Measurements from ENCODE around the gene TMEM119.

Gene TMEM119, protein sequence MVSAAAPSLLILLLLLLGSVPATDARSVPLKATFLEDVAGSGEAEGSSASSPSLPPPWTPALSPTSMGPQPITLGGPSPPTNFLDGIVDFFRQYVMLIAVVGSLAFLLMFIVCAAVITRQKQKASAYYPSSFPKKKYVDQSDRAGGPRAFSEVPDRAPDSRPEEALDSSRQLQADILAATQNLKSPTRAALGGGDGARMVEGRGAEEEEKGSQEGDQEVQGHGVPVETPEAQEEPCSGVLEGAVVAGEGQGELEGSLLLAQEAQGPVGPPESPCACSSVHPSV

GRCh38 chr12:108597559-108598471 is at the start of gene TMEM119:
TMEM119 (minus strand) TSS chr12:108598084; CDS start chr12:108592383, 5,701 bp downstream.
- no peak for DNase-seq

DNA sequence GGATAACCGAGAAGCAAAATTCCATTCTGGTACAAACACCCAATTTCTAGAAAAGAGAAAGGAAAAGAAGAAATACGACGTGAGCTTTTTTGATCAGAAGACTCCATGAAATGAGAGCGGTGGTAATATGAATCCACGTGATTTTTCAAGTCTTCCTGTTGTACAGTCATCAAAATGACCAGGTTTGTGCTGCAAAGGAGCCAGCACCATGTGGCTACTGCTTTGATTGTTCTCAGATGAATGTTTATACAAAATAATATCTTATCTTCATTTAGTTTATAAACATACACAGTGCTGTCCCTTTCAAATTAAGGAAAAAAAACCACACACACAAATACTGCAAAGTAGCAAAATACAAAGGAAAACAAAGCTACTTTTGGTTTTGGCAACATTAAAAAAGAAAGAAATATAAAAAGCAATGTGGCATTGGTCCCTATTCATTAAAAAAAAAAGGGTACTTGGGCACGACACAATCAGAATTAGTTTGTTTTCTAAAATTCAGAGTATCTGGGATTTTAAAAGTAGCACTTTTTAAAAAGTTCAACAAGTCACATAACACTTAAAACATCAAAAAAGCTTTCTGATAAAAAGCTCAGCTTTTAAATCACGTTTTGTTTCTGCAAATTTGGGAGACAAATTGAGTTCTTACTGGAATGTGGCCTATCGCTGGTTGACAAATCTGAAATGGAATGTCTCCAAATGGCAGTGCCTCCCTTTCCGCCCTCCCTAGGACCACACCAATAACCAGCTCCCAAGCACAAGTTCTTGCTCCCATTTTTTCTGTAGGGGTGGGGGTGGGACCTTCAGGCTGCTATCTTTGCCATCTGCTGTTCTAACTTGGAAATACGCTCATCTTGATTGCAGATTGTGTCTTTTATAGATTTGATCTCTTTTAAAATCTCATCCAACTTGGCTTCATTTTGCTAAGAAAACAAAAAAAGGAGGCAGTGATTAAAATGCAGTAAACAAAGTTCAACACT is 49.0 kb upstream of the TMEM119 start:
- DNase-seq = no peak

DNA sequence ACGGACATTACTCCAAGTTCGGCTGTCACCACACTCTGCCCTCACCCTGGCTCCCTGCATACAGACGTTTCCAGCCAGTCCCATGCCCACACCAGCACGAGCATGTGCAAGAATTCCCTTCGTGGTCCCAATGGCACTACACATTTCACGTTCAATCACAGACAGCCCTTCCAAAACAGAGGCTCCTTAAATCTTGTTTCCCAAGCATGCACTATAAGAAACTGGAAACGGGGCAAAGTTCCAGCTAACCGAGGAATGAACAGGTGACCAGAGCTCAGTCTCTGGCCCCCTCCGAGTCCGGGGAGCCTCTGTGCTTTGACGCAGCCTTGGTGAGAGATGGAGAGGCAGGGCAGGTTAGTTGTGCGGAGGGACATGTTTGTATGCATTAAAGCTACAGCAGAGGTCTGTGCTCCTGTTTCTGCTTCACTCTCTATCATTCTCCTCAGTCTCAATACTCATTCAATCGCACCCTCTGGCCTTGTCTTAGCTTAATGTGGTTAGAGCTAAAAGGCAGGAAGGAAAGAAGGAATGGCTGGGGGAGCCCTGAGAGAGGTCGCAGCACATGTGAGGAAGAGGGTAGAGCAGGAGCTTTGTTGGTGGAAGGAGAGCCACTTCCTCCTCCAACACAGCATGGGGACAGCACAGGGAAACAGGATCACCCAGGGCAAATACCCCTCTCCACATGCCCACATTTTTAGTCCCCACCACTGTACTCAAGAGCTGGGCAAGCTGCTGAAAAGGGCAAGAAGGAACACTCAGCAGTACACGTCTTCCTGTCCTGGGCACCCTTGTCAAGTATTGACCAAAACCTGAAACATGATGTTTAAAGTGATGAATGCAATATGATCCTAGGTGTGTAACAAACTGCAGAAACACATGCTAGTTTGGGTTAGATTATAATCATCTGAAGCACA is 48.1 kb upstream of the TMEM119 start:
- no peak for DNase-seq

GRCh38 chr12:108644811-108645120 is 46.9 kb upstream of the TMEM119 start:
- no peak for DNase-seq

GRCh38 chr12:108643941-108644810 is 46.3 kb upstream of the TMEM119 start:
- no peak for DNase-seq

GRCh38 chr12:108642899-108643654 is 45.2 kb upstream of the TMEM119 start:
- DNase-seq = no peak

DNA sequence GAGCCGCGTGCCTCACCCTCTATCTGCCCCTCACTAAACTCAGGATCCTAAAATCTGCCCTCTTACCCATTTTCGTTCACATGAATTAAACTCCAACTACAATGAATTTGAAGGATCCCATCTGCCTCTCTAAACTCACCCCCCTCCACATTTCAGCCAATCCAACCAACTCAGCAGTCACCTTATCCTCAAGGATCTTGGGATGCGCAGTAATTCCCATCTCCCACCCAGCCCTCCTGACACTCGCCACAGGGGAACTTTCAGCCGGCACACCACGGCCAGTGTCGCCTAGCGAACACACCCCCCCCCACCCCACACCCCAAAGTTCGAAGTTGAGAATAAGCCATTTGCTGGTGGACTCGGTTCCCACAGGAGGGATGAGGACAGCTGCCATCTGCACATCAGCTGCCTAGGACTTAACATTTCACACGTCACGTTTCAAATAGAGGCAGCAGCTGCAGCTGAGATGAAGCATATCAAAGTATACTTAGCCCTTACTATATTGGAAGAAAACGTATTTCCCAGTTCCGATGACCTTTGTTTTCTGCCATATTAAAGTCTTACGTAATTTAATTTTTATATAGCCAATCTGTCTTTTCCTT is 44.5 kb upstream of the TMEM119 start:
- no peak for DNase-seq

DNA sequence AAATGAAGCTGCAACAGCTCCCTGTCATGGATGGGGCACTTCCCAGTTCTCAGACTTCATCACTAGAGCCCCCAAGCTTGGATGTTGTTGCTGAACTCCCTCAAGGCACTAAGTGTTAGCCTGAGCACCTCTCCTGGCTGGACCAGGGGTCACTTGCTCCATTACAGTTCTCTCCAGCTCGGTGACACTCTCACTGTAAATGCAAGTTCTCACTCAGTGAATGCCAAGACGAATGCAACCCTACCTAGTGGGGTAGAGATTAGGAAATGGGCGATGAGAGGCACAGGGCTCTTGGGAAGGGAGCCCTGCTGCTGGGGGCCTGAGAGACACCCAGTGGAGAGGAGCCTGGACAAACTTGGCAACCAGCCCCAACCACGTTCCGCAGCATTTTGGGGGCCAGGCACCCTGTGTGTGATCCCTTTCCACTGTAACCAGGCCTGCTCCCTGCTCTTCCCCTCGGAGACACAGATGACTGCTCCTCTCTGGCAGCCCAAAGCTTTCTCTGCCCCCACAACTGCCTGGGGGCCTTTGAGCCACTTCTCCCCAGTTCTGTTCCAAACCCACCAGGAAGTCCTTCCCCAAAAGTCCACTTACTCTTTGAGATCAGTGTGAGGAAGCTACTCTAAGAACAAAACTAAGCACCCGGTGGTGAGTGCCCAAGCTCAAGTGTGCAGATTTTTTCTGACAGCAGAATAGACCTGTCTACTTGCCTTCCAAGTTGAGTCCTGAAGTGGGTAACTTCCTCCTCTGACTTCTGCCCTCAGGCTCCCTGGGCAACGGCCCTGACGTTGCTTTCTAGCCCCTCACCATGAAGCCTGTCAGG is 43.8 kb upstream of the TMEM119 start:
- no peak for DNase-seq

DNA sequence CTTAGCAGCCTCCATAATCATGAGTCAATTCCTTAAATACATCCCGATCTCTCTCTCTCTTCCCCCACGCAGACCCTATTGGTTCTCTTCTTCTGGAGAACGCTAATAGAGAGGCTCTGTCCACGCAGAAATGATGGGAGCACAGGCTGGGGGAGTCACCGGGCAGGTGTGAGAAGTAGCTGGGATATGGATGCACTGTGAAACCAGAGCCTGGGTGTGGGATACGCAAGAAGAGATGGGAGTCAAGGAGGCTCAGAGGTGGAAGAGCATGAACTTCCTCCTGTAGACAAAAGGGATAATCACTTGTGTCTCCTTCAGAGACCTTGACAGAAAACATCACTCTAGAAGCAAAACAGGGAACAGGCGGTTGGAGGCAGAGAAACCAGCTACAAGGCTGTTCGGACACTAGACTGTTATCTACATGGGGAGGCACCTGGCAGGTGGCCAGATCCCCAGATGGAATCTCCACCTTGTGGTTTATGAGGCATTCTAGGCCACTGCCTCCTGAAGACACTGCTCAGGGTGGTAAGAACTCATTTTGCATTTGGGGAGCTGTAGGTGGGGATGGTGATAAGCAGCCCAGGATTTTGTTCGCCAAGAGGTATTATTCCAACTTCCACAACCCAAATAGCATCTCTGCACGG is 43.0 kb upstream of the TMEM119 start:
- no peak for DNase-seq

DNA sequence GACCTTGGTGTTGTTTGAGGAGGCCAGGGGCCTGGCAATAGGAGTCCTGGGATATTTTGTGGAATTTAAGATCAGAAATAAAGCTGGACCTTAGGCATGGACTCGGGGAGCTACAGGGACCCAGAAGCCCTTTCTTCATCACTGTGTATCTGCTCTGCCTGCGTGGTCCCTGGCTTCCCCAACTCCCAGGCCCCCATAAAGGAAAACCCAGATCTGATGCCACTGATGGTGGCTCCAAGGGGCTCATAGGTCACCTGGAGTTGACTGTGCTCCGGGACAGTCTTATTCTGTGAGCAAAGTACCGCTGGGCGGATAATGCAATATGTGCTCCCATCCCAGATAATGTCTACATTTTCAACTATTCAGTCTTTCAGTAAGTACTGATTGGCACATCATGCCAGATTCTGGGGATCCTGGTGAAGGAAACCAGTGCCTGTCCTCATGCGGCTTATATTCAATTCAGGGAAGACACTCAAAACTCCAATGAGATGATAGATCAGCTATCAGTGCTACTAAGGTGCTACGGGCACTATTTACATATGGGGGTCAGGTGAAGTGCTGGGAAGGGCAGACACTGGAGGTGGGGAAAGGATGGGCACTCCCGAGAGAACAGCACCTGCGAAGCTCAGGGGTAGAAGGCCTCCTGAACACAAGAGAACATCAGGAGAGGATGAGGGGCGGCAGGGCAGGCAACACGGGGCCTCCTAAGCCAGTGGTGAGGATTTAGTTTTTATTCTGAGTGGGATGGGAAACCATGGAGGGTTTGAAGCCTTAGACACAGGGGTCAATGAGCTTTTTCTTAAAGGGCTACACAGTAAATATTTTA is 41.3 kb upstream of the TMEM119 start:
- no peak for DNase-seq

DNA sequence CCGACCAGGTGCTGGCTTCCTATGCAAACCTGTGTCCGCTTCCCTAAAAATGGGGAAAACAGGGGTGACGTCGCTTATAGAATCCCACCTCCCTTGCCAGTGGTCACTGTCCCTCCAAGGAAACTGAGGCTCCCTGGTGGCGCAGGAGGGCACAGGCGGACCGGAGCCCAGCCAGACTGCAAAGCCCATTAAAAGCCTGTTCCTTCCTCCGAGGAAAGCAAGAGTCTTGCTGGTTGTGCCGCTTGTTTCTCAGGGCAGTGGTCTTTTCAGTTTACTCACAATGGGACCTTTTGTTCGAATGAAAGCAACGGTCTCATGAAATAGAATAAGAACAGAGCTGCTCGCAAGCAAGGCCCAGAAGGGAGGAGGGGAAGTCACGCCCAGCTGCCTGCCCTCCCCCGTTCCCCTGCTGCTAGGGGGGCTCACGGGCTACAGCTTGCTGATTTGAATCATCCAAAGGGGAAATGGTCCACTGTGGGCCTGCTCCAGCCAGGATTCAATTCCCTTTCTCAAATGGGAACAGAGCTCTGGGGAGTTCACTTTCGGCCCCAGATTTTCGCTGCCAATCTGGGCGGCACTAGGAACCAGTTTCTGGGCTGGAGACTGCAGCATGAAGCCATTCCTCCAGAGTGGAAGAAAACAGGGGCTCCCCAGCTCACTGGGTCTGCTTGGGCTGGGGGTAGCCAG is 40.4 kb upstream of the TMEM119 start:
- no peak for DNase-seq

- DNase-seq = no peak
Measured at GRCh38 chr12:108637222-108637971, 39.5 kb upstream of the TMEM119 start.

DNA sequence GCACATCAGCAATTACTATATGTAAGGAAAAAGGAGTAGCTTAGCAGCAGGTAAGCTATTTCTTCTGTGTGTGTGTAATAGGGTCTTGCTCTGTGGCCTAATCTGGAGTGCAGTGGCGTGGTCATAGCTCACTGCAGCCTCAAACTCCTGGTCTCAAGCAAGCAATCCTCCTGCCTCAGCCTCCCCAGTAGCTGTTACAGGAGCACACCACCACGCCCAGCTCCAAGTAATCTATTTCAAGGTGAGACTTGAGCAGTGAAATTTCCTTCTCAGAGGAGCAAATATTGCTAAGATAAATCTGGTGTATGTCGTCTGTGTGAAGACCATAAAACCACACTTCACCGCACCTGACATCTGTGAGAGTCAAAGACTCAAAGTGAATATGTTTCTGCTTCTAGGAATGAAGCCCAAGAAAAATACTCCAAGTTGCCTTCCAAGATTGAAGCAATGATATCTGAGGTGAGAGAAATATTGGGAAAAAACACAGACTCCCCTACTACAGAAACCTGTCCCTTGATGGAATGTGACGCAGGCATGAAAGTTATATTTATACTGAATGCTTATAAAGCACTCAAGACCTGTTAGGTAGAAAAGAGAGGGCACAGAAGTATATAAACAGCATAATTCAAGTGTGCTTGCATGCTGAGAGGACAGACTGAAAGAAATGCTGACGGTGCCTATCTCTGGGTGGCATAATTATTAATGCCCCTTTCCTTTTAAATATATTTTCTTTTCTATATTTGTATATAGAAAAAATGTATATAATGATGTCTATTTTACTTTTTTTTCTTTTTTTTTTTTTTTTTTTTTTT is 38.3 kb upstream of the TMEM119 start:
- no peak for DNase-seq

GRCh38 chr12:108635201-108635996 is 37.5 kb upstream of the TMEM119 start:
- no peak for DNase-seq
